ENCODE measurements around the gene METTL13.

METTL13 gene

DNA sequence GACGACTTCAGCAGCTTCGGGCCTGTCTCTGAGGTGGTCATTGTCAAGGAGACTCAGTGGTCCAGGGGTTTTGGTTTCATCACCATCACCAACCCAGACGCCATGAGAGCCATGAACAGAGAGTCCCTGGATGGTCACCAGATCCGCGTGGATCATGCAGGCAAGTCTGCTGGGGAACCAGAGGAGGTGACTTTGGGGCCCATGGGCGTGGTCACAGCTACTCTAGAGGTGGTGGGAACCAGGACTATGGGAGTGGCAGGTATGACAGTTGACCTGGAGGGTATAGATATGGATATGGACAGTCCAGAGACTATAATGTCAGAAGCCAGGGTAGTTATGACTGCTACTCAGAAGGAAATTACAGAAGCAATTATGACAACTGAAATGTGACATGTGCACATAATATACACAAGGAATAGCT lies 19.3 kb upstream of the METTL13 start:
- no peak overlapping the region for H3K4me3 ChIP-seq (ENCODE audit: low read depth in 1 of 5, low read length in 5 of 5)
- H3K27me3 ChIP-seq (ENCODE audit: control insufficient read depth in 5 of 5, insufficient read depth in 4 of 5, low read length in 5 of 5): no peaks in the 10 kb centered on the region
- H3K27ac ChIP-seq (ENCODE audit: low read depth, low read length): no peak overlapping the region
- no peaks in the 10 kb centered on the region for H3K9me3 ChIP-seq (ENCODE audit: control insufficient read depth in 5 of 5, low read length in 5 of 5)
- no peak overlapping the region for H3K9ac ChIP-seq (ENCODE audit: low read length in 5 of 5)
- H3K4me1 ChIP-seq (ENCODE audit: control insufficient read depth in 5 of 5, insufficient read depth in 5 of 5, low read length in 5 of 5): no peaks in the 10 kb centered on the region
- H3K36me3 ChIP-seq (ENCODE audit: control insufficient read depth in 5 of 5, insufficient read depth in 5 of 5, low read length in 5 of 5): no peaks in the 10 kb centered on the region

DNA sequence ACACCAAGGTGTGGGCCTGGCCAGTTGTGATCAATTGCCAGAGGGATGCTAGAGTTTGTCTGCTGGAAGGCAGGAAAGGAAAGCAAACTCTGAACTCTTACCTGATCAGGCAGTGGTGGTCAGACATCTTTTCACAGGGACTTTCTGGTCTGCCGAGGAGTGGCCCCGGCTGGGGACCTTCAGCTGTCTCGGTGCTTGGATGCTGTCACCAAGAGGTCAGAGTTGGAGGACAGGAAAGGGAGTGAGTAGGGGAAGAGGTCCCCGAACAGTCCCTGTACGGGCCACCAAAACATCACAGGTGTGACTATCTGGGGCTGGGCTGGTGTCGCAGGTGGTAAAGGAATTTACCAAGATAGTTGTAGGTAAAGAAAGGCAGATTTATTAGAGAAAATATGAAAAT lies 17.7 kb upstream of the METTL13 start:
- H3K4me3 ChIP-seq (ENCODE audit: low read depth in 1 of 5, low read length in 5 of 5): no peak overlapping the region
- H3K36me3 ChIP-seq (ENCODE audit: control insufficient read depth in 5 of 5, insufficient read depth in 5 of 5, low read length in 5 of 5): no peaks in the 10 kb centered on the region
- H3K4me1 ChIP-seq (ENCODE audit: control insufficient read depth in 5 of 5, insufficient read depth in 5 of 5, low read length in 5 of 5): peaks cover 0 to 5% (median under 1%) of the 10 kb centered on the region in 5 donors
- H3K9me3 ChIP-seq (ENCODE audit: control insufficient read depth in 5 of 5, low read length in 5 of 5): no peaks in the 10 kb centered on the region
- H3K27me3 ChIP-seq (ENCODE audit: control insufficient read depth in 5 of 5, insufficient read depth in 4 of 5, low read length in 5 of 5): no peaks in the 10 kb centered on the region
- no peak overlapping the region for H3K9ac ChIP-seq (ENCODE audit: low read length in 5 of 5)
- H3K27ac ChIP-seq (ENCODE audit: low read depth, low read length): no peak overlapping the region

- H3K27me3 ChIP-seq (ENCODE audit: control insufficient read depth in 5 of 5, insufficient read depth in 4 of 5, low read length in 5 of 5): no peaks in the 10 kb centered on the region
- peaks cover 0 to 9% (median 5%) of the 10 kb centered on the region in 5 donors for H3K4me1 ChIP-seq (ENCODE audit: control insufficient read depth in 5 of 5, insufficient read depth in 5 of 5, low read length in 5 of 5)
- no peak overlapping the region for H3K27ac ChIP-seq (ENCODE audit: low read depth, low read length)
- H3K9me3 ChIP-seq (ENCODE audit: control insufficient read depth in 5 of 5, low read length in 5 of 5): no peaks in the 10 kb centered on the region
- H3K4me3 ChIP-seq (ENCODE audit: low read depth in 1 of 5, low read length in 5 of 5): no peak overlapping the region
- H3K36me3 ChIP-seq (ENCODE audit: control insufficient read depth in 5 of 5, insufficient read depth in 5 of 5, low read length in 5 of 5): no peaks in the 10 kb centered on the region
- H3K9ac ChIP-seq (ENCODE audit: low read length in 5 of 5): no peak overlapping the region
Observed at GRCh38 chr1:171769171-171769570, 12.3 kb upstream of the METTL13 start.

GRCh38 chr1:171769754-171770153 lies 11.7 kb upstream of the METTL13 start:
- H3K27me3 ChIP-seq (ENCODE audit: control insufficient read depth in 5 of 5, insufficient read depth in 4 of 5, low read length in 5 of 5): no peaks in the 10 kb centered on the region
- no peaks in the 10 kb centered on the region for H3K9me3 ChIP-seq (ENCODE audit: control insufficient read depth in 5 of 5, low read length in 5 of 5)
- H3K27ac ChIP-seq (ENCODE audit: low read depth, low read length): no peak overlapping the region
- no peaks in the 10 kb centered on the region for H3K36me3 ChIP-seq (ENCODE audit: control insufficient read depth in 5 of 5, insufficient read depth in 5 of 5, low read length in 5 of 5)
- H3K4me3 ChIP-seq (ENCODE audit: low read depth in 1 of 5, low read length in 5 of 5): no peak overlapping the region
- peaks cover 0 to 9% (median 5%) of the 10 kb centered on the region in 5 donors for H3K4me1 ChIP-seq (ENCODE audit: control insufficient read depth in 5 of 5, insufficient read depth in 5 of 5, low read length in 5 of 5)
- H3K9ac ChIP-seq (ENCODE audit: low read length in 5 of 5): no peak overlapping the region

GRCh38 chr1:171772312-171772711 lies 9.1 kb upstream of the METTL13 start:
- Histone ChIP-seq H3K27ac (ENCODE audit: low read depth, low read length) (no peak overlapping the region), H3K9ac (ENCODE audit: low read length in 5 of 5) (no peak overlapping the region), H3K36me3 (ENCODE audit: control insufficient read depth in 5 of 5, insufficient read depth in 5 of 5, low read length in 5 of 5) (no peaks in the 10 kb centered on the region)

GRCh38 chr1:171780583-171781175 lies 781 bp upstream of the METTL13 start:
- Histone ChIP-seq H3K27me3 (ENCODE audit: control insufficient read depth in 5 of 5, insufficient read depth in 4 of 5, low read length in 5 of 5) (no peaks in the 10 kb centered on the region), H3K9me3 (ENCODE audit: control insufficient read depth in 5 of 5, low read length in 5 of 5) (no peaks in the 10 kb centered on the region), H3K4me1 (ENCODE audit: control insufficient read depth in 5 of 5, insufficient read depth in 5 of 5, low read length in 5 of 5) (peaks cover 2 to 33% (median 31%) of the 10 kb centered on the region in 5 donors), H3K36me3 (ENCODE audit: control insufficient read depth in 5 of 5, insufficient read depth in 5 of 5, low read length in 5 of 5) (peaks cover 0 to 19% (median 18%) of the 10 kb centered on the region in 5 donors), H3K9ac (ENCODE audit: low read length in 5 of 5) (peak overlapping the region; percentile 71 to 82 (median 77)), H3K4me3 (ENCODE audit: low read depth in 1 of 5, low read length in 5 of 5) (peak overlapping the region; percentile 71 to 96 (median 90)), H3K27ac (ENCODE audit: low read depth, low read length) (peak overlapping the region; percentile 86)

More at GRCh38 chr1:171772312-171772711, 9.1 kb upstream of the METTL13 start:
- Histone ChIP-seq H3K4me1 (ENCODE audit: control insufficient read depth in 5 of 5, insufficient read depth in 5 of 5, low read length in 5 of 5) (peaks cover 0 to 9% (median 5%) of the 10 kb centered on the region in 5 donors), H3K27me3 (ENCODE audit: control insufficient read depth in 5 of 5, insufficient read depth in 4 of 5, low read length in 5 of 5) (no peaks in the 10 kb centered on the region), H3K9me3 (ENCODE audit: control insufficient read depth in 5 of 5, low read length in 5 of 5) (no peaks in the 10 kb centered on the region), H3K4me3 (ENCODE audit: low read depth in 1 of 5, low read length in 5 of 5) (no peak overlapping the region)

DNA sequence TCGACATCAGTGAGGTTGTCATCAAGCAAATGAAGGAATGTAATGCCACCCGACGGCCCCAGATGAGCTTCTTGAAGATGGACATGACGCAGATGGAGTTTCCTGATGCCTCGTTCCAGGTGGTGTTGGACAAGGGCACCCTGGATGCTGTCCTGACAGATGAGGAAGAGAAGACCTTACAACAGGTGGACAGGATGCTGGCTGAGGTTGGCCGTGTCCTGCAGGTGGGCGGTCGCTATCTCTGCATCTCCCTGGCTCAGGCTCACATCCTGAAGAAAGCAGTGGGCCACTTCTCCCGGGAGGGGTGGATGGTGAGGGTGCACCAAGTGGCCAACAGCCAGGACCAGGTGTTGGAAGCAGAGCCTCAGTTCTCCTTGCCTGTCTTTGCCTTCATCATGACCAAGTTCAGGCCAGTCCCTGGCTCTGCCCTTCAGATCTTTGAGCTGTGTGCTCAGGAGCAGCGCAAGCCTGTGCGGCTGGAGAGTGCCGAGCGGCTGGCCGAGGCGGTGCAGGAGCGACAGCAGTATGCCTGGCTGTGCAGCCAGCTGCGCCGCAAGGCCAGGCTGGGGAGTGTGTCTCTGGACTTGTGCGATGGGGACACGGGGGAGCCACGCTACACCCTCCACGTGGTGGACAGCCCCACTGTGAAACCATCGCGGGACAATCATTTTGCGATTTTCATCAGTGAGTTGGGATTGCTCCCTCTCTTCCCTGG lies 2.5 kb downstream of the METTL13 start:
- Histone ChIP-seq H3K27ac (ENCODE audit: low read depth, low read length) (no peak overlapping the region), H3K4me3 (ENCODE audit: low read depth in 1 of 5, low read length in 5 of 5) (no peak overlapping the region), H3K9ac (ENCODE audit: low read length in 5 of 5) (no peak overlapping the region), H3K27me3 (ENCODE audit: control insufficient read depth in 5 of 5, insufficient read depth in 4 of 5, low read length in 5 of 5) (no peaks in the 10 kb centered on the region), H3K4me1 (ENCODE audit: control insufficient read depth in 5 of 5, insufficient read depth in 5 of 5, low read length in 5 of 5) (peaks cover 2 to 44% (median 35%) of the 10 kb centered on the region in 5 donors), H3K9me3 (ENCODE audit: control insufficient read depth in 5 of 5, low read length in 5 of 5) (no peaks in the 10 kb centered on the region), H3K36me3 (ENCODE audit: control insufficient read depth in 5 of 5, insufficient read depth in 5 of 5, low read length in 5 of 5) (peaks cover 5 to 51% (median 47%) of the 10 kb centered on the region in 5 donors)

DNA sequence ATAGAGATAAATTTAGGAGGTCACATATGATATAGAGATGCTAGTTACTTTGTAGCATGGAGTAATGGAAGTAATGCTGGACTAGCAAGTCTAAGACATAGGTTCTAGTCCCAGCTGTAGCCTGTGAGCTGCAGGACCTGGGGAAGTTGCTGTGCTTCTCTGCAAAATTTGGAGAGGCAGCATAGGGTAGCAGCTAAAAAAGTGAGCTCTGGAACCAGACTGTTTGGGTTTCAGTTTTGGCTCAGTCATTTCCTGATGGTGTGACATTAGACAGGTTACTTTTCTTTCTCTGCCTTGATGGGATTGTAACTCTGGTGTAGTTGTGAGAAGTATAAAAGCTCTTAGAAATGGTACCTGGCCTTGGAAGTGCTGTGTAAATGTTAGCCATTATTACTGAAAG lies 3.3 kb downstream of the METTL13 start:
- H3K36me3 ChIP-seq (ENCODE audit: control insufficient read depth in 5 of 5, insufficient read depth in 5 of 5, low read length in 5 of 5): peaks cover 11 to 58% (median 55%) of the 10 kb centered on the region in 5 donors
- H3K4me1 ChIP-seq (ENCODE audit: control insufficient read depth in 5 of 5, insufficient read depth in 5 of 5, low read length in 5 of 5): peaks cover 2 to 44% (median 35%) of the 10 kb centered on the region in 5 donors
- no peaks in the 10 kb centered on the region for H3K27me3 ChIP-seq (ENCODE audit: control insufficient read depth in 5 of 5, insufficient read depth in 4 of 5, low read length in 5 of 5)
- no peak overlapping the region for H3K4me3 ChIP-seq (ENCODE audit: low read depth in 1 of 5, low read length in 5 of 5)
- H3K27ac ChIP-seq (ENCODE audit: low read depth, low read length): no peak overlapping the region
- peak overlapping the region in 1 of 5 donors; percentile 13 for H3K9ac ChIP-seq (ENCODE audit: low read length in 5 of 5)
- H3K9me3 ChIP-seq (ENCODE audit: control insufficient read depth in 5 of 5, low read length in 5 of 5): no peaks in the 10 kb centered on the region

DNA sequence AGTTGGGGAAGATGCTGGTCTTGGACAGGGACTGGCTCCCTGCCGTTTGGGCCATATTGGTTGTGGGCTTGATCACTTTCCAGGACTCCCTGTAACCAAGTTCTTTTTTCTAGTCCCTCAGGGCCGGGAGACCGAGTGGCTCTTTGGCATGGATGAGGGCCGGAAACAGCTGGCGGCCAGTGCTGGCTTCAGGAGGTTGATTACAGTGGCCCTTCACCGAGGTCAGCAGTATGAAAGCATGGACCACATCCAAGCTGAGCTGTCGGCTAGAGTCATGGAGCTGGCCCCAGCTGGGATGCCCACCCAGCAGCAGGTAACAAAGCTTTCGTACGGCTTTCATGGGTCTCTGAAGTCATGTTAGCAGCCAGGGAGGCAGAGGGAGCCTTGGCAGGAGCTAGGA lies 4.3 kb downstream of the METTL13 start:
- peaks cover 15 to 67% (median 65%) of the 10 kb centered on the region in 5 donors for H3K36me3 ChIP-seq (ENCODE audit: control insufficient read depth in 5 of 5, insufficient read depth in 5 of 5, low read length in 5 of 5)
- H3K4me3 ChIP-seq (ENCODE audit: low read depth in 1 of 5, low read length in 5 of 5): no peak overlapping the region
- no peaks in the 10 kb centered on the region for H3K27me3 ChIP-seq (ENCODE audit: control insufficient read depth in 5 of 5, insufficient read depth in 4 of 5, low read length in 5 of 5)
- no peak overlapping the region for H3K27ac ChIP-seq (ENCODE audit: low read depth, low read length)
- peaks cover 2 to 40% (median 31%) of the 10 kb centered on the region in 5 donors for H3K4me1 ChIP-seq (ENCODE audit: control insufficient read depth in 5 of 5, insufficient read depth in 5 of 5, low read length in 5 of 5)
- H3K9ac ChIP-seq (ENCODE audit: low read length in 5 of 5): no peak overlapping the region
- H3K9me3 ChIP-seq (ENCODE audit: control insufficient read depth in 5 of 5, low read length in 5 of 5): no peaks in the 10 kb centered on the region

- Histone ChIP-seq H3K27ac (ENCODE audit: low read depth, low read length) (no peak overlapping the region), H3K4me3 (ENCODE audit: low read depth in 1 of 5, low read length in 5 of 5) (no peak overlapping the region), H3K9ac (ENCODE audit: low read length in 5 of 5) (no peak overlapping the region), H3K4me1 (ENCODE audit: control insufficient read depth in 5 of 5, insufficient read depth in 5 of 5, low read length in 5 of 5) (peaks cover 2 to 37% (median 28%) of the 10 kb centered on the region in 5 donors), H3K27me3 (ENCODE audit: control insufficient read depth in 5 of 5, insufficient read depth in 4 of 5, low read length in 5 of 5) (no peaks in the 10 kb centered on the region), H3K36me3 (ENCODE audit: control insufficient read depth in 5 of 5, insufficient read depth in 5 of 5, low read length in 5 of 5) (peaks cover 20 to 75% (median 73%) of the 10 kb centered on the region in 5 donors), H3K9me3 (ENCODE audit: control insufficient read depth in 5 of 5, low read length in 5 of 5) (no peaks in the 10 kb centered on the region)
Observed at GRCh38 chr1:171786534-171786933, 5.1 kb downstream of the METTL13 start.
